OCI-LY7 (cell line): ENCODE measurements around the gene CLEC3B.

Experiments
- CTCF ChIP-seq: fragments of 200-600 bp; sonication (generic); conservative IDR thresholded peaks from 2 replicates; pipeline ENCODE4 v1.5.1; 2014; ENCODE audit warnings: mild to moderate bottlenecking, antibody characterized with exemption, low read length, moderate library complexity, mixed read lengths
- EZH2phosphoT487 ChIP-seq: fragments of 200-600 bp; sonication (generic); IDR thresholded peaks from 2 replicates; pipeline ENCODE4 v1.6.1; 2018; ENCODE audit warnings: low read depth, borderline replicate concordance, mild to moderate bottlenecking, mixed run types, antibody characterized with exemption, low read length, moderate library complexity, mixed read lengths

- no peak for TF ChIP-seq EZH2phosphoT487
- TF ChIP-seq CTCF = no peak
Measured at GRCh38 chr3:44987332-44987731, 38.8 kb upstream of the CLEC3B start.
